H9 (cell line): ENCODE measurements around the gene PARD3. TPM values are rescaled to one million over a fixed set of nuclear protein-coding genes. Genes with fewer than 3 reads are reported as not detected.
A peak's percentile ranks its signal among the peaks of the same experiment; 100 is the strongest.

ENCODE experiments used
- DNase-seq: peaks from one replicate; pipeline ENCODE4 v3.0.0-alpha.2; 2017
- H2AFZ ChIP-seq: one replicate; pipeline ENCODE4 v1.6.1; 2013; ENCODE audit warnings: mild to moderate bottlenecking, low read length, control low read depth, moderate library complexity
- H2AK5ac ChIP-seq: 2 replicates; pipeline ENCODE4 v1.6.1; 2013; ENCODE audit warnings: low read length, control low read depth, mixed read lengths; ENCODE audit not compliant: insufficient read length
- H2BK120ac ChIP-seq: one replicate; pipeline ENCODE4 v1.6.1; 2013; ENCODE audit warnings: low read depth, mild to moderate bottlenecking, low read length, control low read depth, inconsistent platforms; ENCODE audit not compliant: poor library complexity, severe bottlenecking
- H2BK12ac ChIP-seq: 2 replicates; pipeline ENCODE4 v1.6.1; 2013; ENCODE audit warnings: low read length, control low read depth, mixed read lengths, low read depth; ENCODE audit not compliant: insufficient read length
- H2BK15ac ChIP-seq: 2 replicates; pipeline ENCODE4 v1.6.1; 2013; ENCODE audit warnings: low read depth, low read length, control low read depth
- H2BK20ac ChIP-seq: one replicate; pipeline ENCODE4 v1.6.1; 2013; ENCODE audit warnings: low read depth, mild to moderate bottlenecking, low read length, control low read depth, inconsistent platforms; ENCODE audit not compliant: poor library complexity, severe bottlenecking
- H2BK5ac ChIP-seq: 2 replicates; pipeline ENCODE4 v1.6.1; 2013; ENCODE audit warnings: low read length, control low read depth, mixed read lengths; ENCODE audit not compliant: insufficient read length
- H3K14ac ChIP-seq: 2 replicates; pipeline ENCODE4 v1.6.1; 2013; ENCODE audit warnings: low read length, control low read depth; ENCODE audit not compliant: insufficient read depth
- H3K18ac ChIP-seq: 2 replicates; pipeline ENCODE4 v1.6.1; 2013; ENCODE audit warnings: low read depth, mild to moderate bottlenecking, mixed read lengths, low read length, control low read depth; ENCODE audit not compliant: insufficient read length
- H3K23ac ChIP-seq: 2 replicates; pipeline ENCODE4 v1.6.1; 2013; ENCODE audit warnings: low read length, control low read depth, mixed read lengths, low read depth; ENCODE audit not compliant: insufficient read length
- H3K23me2 ChIP-seq: 2 replicates; pipeline ENCODE4 v1.6.1; 2013; ENCODE audit warnings: low read depth, mild to moderate bottlenecking, mixed read lengths, low read length, control low read depth; ENCODE audit not compliant: insufficient read length, poor library complexity, severe bottlenecking
- H3K27ac ChIP-seq: 2 replicates; pipeline ENCODE4 v1.5.1; 2013; ENCODE audit warnings: low read length, control low read depth, mixed read lengths, low read depth; ENCODE audit not compliant: insufficient read length
- H3K27me3 ChIP-seq: 2 replicates; pipeline ENCODE4 v1.6.1; 2013; ENCODE audit warnings: low read length, control low read depth, inconsistent platforms; ENCODE audit not compliant: insufficient read depth
- H3K4ac ChIP-seq: 2 replicates; pipeline ENCODE4 v1.6.1; 2013; ENCODE audit warnings: low read depth, mild to moderate bottlenecking, control low read depth, inconsistent platforms, low read length, moderate library complexity
- H3K4me1 ChIP-seq: 2 replicates; pipeline ENCODE4 v1.6.1; 2013; ENCODE audit warnings: low read length, control low read depth, inconsistent platforms; ENCODE audit not compliant: insufficient read depth
- H3K4me2 ChIP-seq: 2 replicates; pipeline ENCODE4 v1.6.1; 2013; ENCODE audit warnings: low read length, control low read depth, mixed read lengths; ENCODE audit not compliant: insufficient read length, insufficient read depth
- H3K56ac ChIP-seq: 2 replicates; pipeline ENCODE4 v1.6.1; 2013; ENCODE audit warnings: low read depth, mild to moderate bottlenecking, mixed read lengths, low read length, control low read depth; ENCODE audit not compliant: insufficient read length
- H3K79me1 ChIP-seq: 2 replicates; pipeline ENCODE4 v1.6.1; 2013; ENCODE audit warnings: low read depth, mild to moderate bottlenecking, moderate library complexity, low read length, control low read depth, inconsistent platforms; ENCODE audit not compliant: insufficient read depth, poor library complexity, severe bottlenecking
- H3K79me2 ChIP-seq: 2 replicates; pipeline ENCODE4 v1.6.1; 2013; ENCODE audit warnings: low read length, control low read depth, inconsistent platforms; ENCODE audit not compliant: insufficient read depth
- H3K9ac ChIP-seq: 2 replicates; pipeline ENCODE4 v1.6.1; 2013; ENCODE audit warnings: low read length, control low read depth, mixed read lengths; ENCODE audit not compliant: insufficient read length; ENCODE audit errors: extremely low read depth
- H3K9me3 ChIP-seq: one replicate; pipeline ENCODE4 v1.6.1; 2013; ENCODE audit warnings: low read depth, low read length, inconsistent platforms; ENCODE audit not compliant: control insufficient read depth
- H3T11ph ChIP-seq: one replicate; pipeline ENCODE4 v1.6.1; 2013; ENCODE audit warnings: mild to moderate bottlenecking, low read length, control low read depth, inconsistent platforms
- H4K20me1 ChIP-seq: one replicate; pipeline ENCODE4 v1.6.1; 2013; ENCODE audit not compliant: control insufficient read depth, insufficient read length, insufficient read depth
- H4K5ac ChIP-seq: 2 replicates; pipeline ENCODE4 v1.6.1; 2013; ENCODE audit warnings: low read depth, mild to moderate bottlenecking, mixed read lengths, low read length, control low read depth; ENCODE audit not compliant: insufficient read length
- H4K8ac ChIP-seq: replicated peaks from 2 replicates; pipeline ENCODE4 v1.6.1; 2013; ENCODE audit warnings: low read length, control low read depth, mixed read lengths, low read depth; ENCODE audit not compliant: insufficient read length
- H4K91ac ChIP-seq: 2 replicates; pipeline ENCODE4 v1.6.1; 2013; ENCODE audit warnings: low read depth, mild to moderate bottlenecking, moderate library complexity, mixed read lengths, low read length, control low read depth; ENCODE audit not compliant: insufficient read length
- H3K27ac Mint-ChIP-seq, 3 experiments: 2 replicates in 2 of 3; 3 replicates in 1 of 3; pipeline ENCODE4 v1.8.0; 2020 to 2021; ENCODE audit warnings: mixed read lengths in 3 of 3, mild to moderate bottlenecking in 1 of 3, moderate library complexity in 1 of 3
- H3K27me3 Mint-ChIP-seq: 2 replicates; pipeline ENCODE4 v1.8.0; 2021; ENCODE audit warnings: low read depth, mild to moderate bottlenecking, moderate library complexity, mixed read lengths
- H3K36me3 Mint-ChIP-seq, 3 experiments: 2 replicates in 2 of 3; 3 replicates in 1 of 3; pipeline ENCODE4 v1.8.0; 2020 to 2021; ENCODE audit warnings: low read depth in 3 of 3, mixed read lengths in 3 of 3; ENCODE audit not compliant: insufficient read depth in 1 of 3
- H3K4me1 Mint-ChIP-seq, 2 experiments: 2 replicates each; pipeline ENCODE4 v1.8.0; 2020; ENCODE audit warnings: mixed read lengths in 2 of 2
- H3K4me3 Mint-ChIP-seq, 2 experiments: 2 replicates in 1 of 2; 3 replicates in 1 of 2; pipeline ENCODE4 v1.8.0; 2020 to 2021; ENCODE audit warnings: mild to moderate bottlenecking in 2 of 2, mixed read lengths in 2 of 2, moderate library complexity in 1 of 2
- H3K9me3 Mint-ChIP-seq, 2 experiments: 2 replicates in 1 of 2; 3 replicates in 1 of 2; pipeline ENCODE4 v1.8.0; 2020; ENCODE audit warnings: mild to moderate bottlenecking in 2 of 2, mixed read lengths in 2 of 2, moderate library complexity in 1 of 2
- CTCF ChIP-seq: fragments of 200-600 bp; sonication (generic); conservative IDR thresholded peaks from 3 replicates; pipeline ENCODE4 v1.8.0; 2021; ENCODE audit warnings: antibody characterized with exemption, mild to moderate bottlenecking
- WGBS: extraction: QIAGEN DNeasy Blood & Tissue Kit; methylation state at CpG from one replicate; pipeline ENCODE4 v1.1.7; 2013; ENCODE audit warnings: missing lambda C conversion rate, low lambda C conversion rate, mixed read lengths; ENCODE audit not compliant: insufficient read length; ENCODE audit errors: extremely low coverage; 5-methylcytosine and 5-hydroxymethylcytosine counted together
- total RNA-seq: library from RNA; stranded (reverse); gene quantifications from 2 replicates; pipeline ENCODE4 v1.2.1, GENCODE V29; 2021

The PARD3 gene
- total RNA-seq, 1 experiment from 2014 or later: 44.7 TPM

GRCh38 chr10:34681933-34682332 lies 133.2 kb downstream of the PARD3 start:
- Histone ChIP-seq H2BK20ac (no peak overlapping the region), H4K91ac (no peak overlapping the region), H3K4me2 (no peak overlapping the region), H2BK5ac (no peak overlapping the region), H3K14ac (no peak overlapping the region), H3T11ph (no peak overlapping the region), H2BK120ac (no peak overlapping the region), H3K79me1 (peaks cover 13% of the 10 kb centered on the region), H3K23me2 (no peaks in the 10 kb centered on the region), H3K4me1 (no peaks in the 10 kb centered on the region), H4K20me1 (no peaks in the 10 kb centered on the region), H4K5ac (no peak overlapping the region), H3K23ac (no peak overlapping the region), H4K8ac (no peak overlapping the region), H3K79me2 (peaks cover 11% of the 10 kb centered on the region; the same call in 1 of the 2 replicates), H3K9ac (no peak overlapping the region), H3K9me3 (no peaks in the 10 kb centered on the region), H2BK15ac (no peak overlapping the region), H3K27ac (no peak overlapping the region), H2AFZ (no peak overlapping the region), H2AK5ac (no peak overlapping the region), H2BK12ac (no peak overlapping the region), H3K27me3 (no peaks in the 10 kb centered on the region), H3K18ac (no peak overlapping the region), H3K56ac (no peak overlapping the region), H3K4ac (no peak overlapping the region)
- no peak for TF ChIP-seq CTCF
- Mint-ChIP-seq H3K4me3 (no peak overlapping the region), H3K9me3 (no peaks in the 10 kb centered on the region), H3K4me1 (peaks cover 15 to 19% of the 10 kb centered on the region in 2 experiments), H3K36me3 (no peaks in the 10 kb centered on the region), H3K27me3 (no peaks in the 10 kb centered on the region), H3K27ac (peak overlapping the region in 1 of 3 experiments; percentile 32; a peak in 1 of 7 replicates)
- no CpG with 5 or more reads among the region's 5 CpGs for WGBS
- no peak for DNase-seq
